SK-N-SH (cell line): ENCODE results near the gene KRTAP5-2. TPM values are rescaled to one million over a fixed set of nuclear protein-coding genes. Genes with fewer than 3 reads are reported as not detected.
"Not testable (repeated sequence)": the region's sequence is repeated elsewhere in the genome, so short reads cannot be mapped to it uniquely, and the experiment has no call there.

Experiments used
- CTCF ChIA-PET: fragments of 300-600, 350-600 bp; formaldehyde crosslinking; extraction: SDS; loops from one replicate; lab custom pipeline; 2021; lab: Yijun Ruan, JAX
- POLR2A ChIA-PET: fragments of 350-600 bp; sonication (Branson Sonifier 250); formaldehyde crosslinking; extraction: SDS; loops from one replicate; lab custom pipeline; 2020; ENCODE audit warnings: antibody characterized with exemption, inconsistent platforms; lab: Yijun Ruan, JAX
- DNase-seq: peaks from one replicate; pipeline ENCODE4 v3.0.0; 2012
- H2AFZ ChIP-seq: fragments of 200-600 bp; sonication (generic); 2 replicates; pipeline ENCODE4 v1.8.1; 2016; ENCODE audit warnings: antibody characterized with exemption, mild to moderate bottlenecking, low read depth
- H3F3A ChIP-seq: fragments of 200-600 bp; sonication (generic); replicated peaks from 2 replicates; pipeline ENCODE3; 2016; ENCODE audit warnings: antibody characterized with exemption, mild to moderate bottlenecking; ENCODE audit not compliant: insufficient read depth
- H3K27ac ChIP-seq, 2 experiments: fragments of 200-500 bp in 1 of 2; fragments of 200-600 bp in 1 of 2; sonication (Bioruptor generic) in 1 of 2; sonication (generic), shearing (Covaris generic) in 1 of 2; 2 replicates each; pipeline versions ENCODE4 v1.5.1 to v1.6.1; 2014 to 2016; ENCODE audit warnings: low read depth in 2 of 2, inconsistent platforms in 1 of 2, low read length in 1 of 2, mild to moderate bottlenecking in 1 of 2, mixed read lengths in 1 of 2
- H3K27me3 ChIP-seq: fragments of 200-600 bp; sonication (generic), shearing (Covaris generic); 2 replicates; pipeline ENCODE4 v1.6.1; 2016; ENCODE audit warnings: mixed run types; ENCODE audit not compliant: insufficient read depth
- H3K36me3 ChIP-seq, 2 experiments: fragments of 200-500 bp in 1 of 2; fragments of 200-600 bp in 1 of 2; sonication (Bioruptor generic) in 1 of 2; sonication (generic) in 1 of 2; replicated peaks in 1 of 2; 2 replicates each; pipeline versions ENCODE3 to v1.5.1; 2014 to 2016; ENCODE audit warnings: low read length in 1 of 2, mild to moderate bottlenecking in 1 of 2; ENCODE audit not compliant: insufficient read depth in 2 of 2, control insufficient read depth in 1 of 2
- H3K4me1 ChIP-seq, 2 experiments: fragments of 200-500 bp in 1 of 2; fragments of 200-600 bp in 1 of 2; sonication (Bioruptor generic) in 1 of 2; sonication (generic), shearing (Covaris generic) in 1 of 2; 2 replicates each; pipeline versions ENCODE4 v1.5.1 to v1.6.1; 2014 to 2016; ENCODE audit warnings: low read depth in 1 of 2, low read length in 1 of 2, mixed run types in 1 of 2; ENCODE audit not compliant: insufficient read depth in 2 of 2, control insufficient read depth in 1 of 2
- H3K4me2 ChIP-seq: fragments of 200-600 bp; sonication (generic), shearing (Covaris generic); 2 replicates; pipeline ENCODE4 v1.6.1; 2017; ENCODE audit warnings: mixed run types
- H3K4me3 ChIP-seq, 2 experiments: fragments of 200-500 bp in 1 of 2; fragments of 200-600 bp in 1 of 2; sonication (Bioruptor generic) in 1 of 2; sonication (generic), shearing (Covaris generic) in 1 of 2; 2 replicates each; pipeline versions ENCODE4 v1.5.1 to v1.8.1; 2014 to 2016; ENCODE audit warnings: low read depth in 2 of 2, inconsistent platforms in 1 of 2, low read length in 1 of 2, mild to moderate bottlenecking in 1 of 2, mixed read lengths in 1 of 2, moderate library complexity in 1 of 2
- H3K79me2 ChIP-seq: fragments of 200-600 bp; sonication (generic); 2 replicates; pipeline ENCODE4 v1.8.1; 2017; ENCODE audit warnings: mild to moderate bottlenecking; ENCODE audit not compliant: insufficient read depth
- H3K9ac ChIP-seq: fragments of 200-600 bp; sonication (generic); 2 replicates; pipeline ENCODE4 v1.6.1; 2017; ENCODE audit warnings: mixed run types
- H3K9me2 ChIP-seq: fragments of 200-600 bp; sonication (generic); 2 replicates; pipeline ENCODE4 v1.6.1; 2017; ENCODE audit warnings: mixed run types
- H3K9me3 ChIP-seq: fragments of 200-600 bp; sonication (generic); 2 replicates; pipeline ENCODE4 v1.6.1; 2017; ENCODE audit warnings: mixed run types, mild to moderate bottlenecking, moderate library complexity
- H4K20me1 ChIP-seq: fragments of 200-600 bp; sonication (generic); 2 replicates; pipeline ENCODE4 v1.6.1; 2017; ENCODE audit warnings: mild to moderate bottlenecking, mixed run types; ENCODE audit not compliant: insufficient read depth
- CTCF ChIP-seq: fragments of 200-600 bp; sonication (generic); IDR thresholded peaks from 2 replicates; pipeline ENCODE4 v1.6.1; 2017; ENCODE audit warnings: antibody characterized with exemption, mild to moderate bottlenecking, moderate library complexity
- FOXJ3 ChIP-seq: sonication (generic); formaldehyde crosslinking; IDR thresholded peaks from 2 replicates; pipeline ENCODE4 v1.5.1; 2020; ENCODE audit warnings: mild to moderate bottlenecking, missing genetic modification reagents
- MXI1 ChIP-seq: IDR thresholded peaks from 2 replicates; pipeline ENCODE4 v1.6.1; 2012; ENCODE audit warnings: mild to moderate bottlenecking, low read depth, low read length, improper control_type of control experiment
- RAD21 ChIP-seq: IDR thresholded peaks from 2 replicates; pipeline ENCODE4 v1.6.1; 2012; ENCODE audit warnings: mild to moderate bottlenecking, low read length
- RFX5 ChIP-seq: IDR thresholded peaks from 2 replicates; pipeline ENCODE4 v1.6.1; 2012; ENCODE audit warnings: mild to moderate bottlenecking, improper control_type of control experiment, low read length
- SMC3 ChIP-seq: IDR thresholded peaks from 2 replicates; pipeline ENCODE4 v1.6.1; 2012; ENCODE audit warnings: low read depth, low read length, improper control_type of control experiment
- WGBS: methylation state at CpG from one replicate; pipeline ENCODE4 v1.1.6; 2017; ENCODE audit warnings: low lambda C conversion rate; 5-methylcytosine and 5-hydroxymethylcytosine counted together
- polyA plus RNA-seq, 3 experiments: library from polyadenylated mRNA; depleted of rRNA; stranded (reverse); fragments of >200 nt; gene quantifications; 2 replicates each; pipeline ENCODE4 v1.2.3, GENCODE V29; 2012

The KRTAP5-2 gene
- polyA plus RNA-seq, 1 of the 3 experiments (the other 2 are of a cell fraction) = not detected

- WGBS = 84% methylated on average over 16 of the region's 16 CpGs
- H3K27me3 ChIP-seq, POLR2A ChIA-PET: not testable (repeated sequence)
Measured at GRCh38 chr11:1575756-1576155, 22.3 kb downstream of the KRTAP5-2 start.

GRCh38 chr11:1574933-1575242 is 23.2 kb downstream of the KRTAP5-2 start:
- peaks cover 9% of the 10 kb centered on the region; the same call in 1 of the 2 replicates for H4K20me1 ChIP-seq
- no peak for DNase-seq
- H3K9me3 ChIP-seq = peaks cover 3% of the 10 kb centered on the region; the same call in 1 of the 2 replicates
- H3K27ac ChIP-seq = no peak overlapping the region
- no peaks in the 10 kb centered on the region for H3K79me2 ChIP-seq
- peaks cover 4% of the 10 kb centered on the region; the same call in 1 of the 2 replicates for H3K27me3 ChIP-seq
- H3K9me2 ChIP-seq = no peaks in the 10 kb centered on the region
- no peaks in the 10 kb centered on the region for H3F3A ChIP-seq
- CTCF ChIA-PET = interaction anchor here (0.6 to 18.1 kb wide), 49 partner anchors 10 to 604 kb away, joined by 3 to 398 read pairs (median 4); partner anchors contain the start of genes KRTAP5-1 and KRTAP5-5
- WGBS = 32% methylated on average over 7 of the region's 7 CpGs
- H2AFZ ChIP-seq = no peak overlapping the region
- no peak overlapping the region for H3K4me2 ChIP-seq
- H3K4me3 ChIP-seq = peak overlapping the region in 1 of 2 experiments; percentile 57; a peak in 2 of 4 replicates
- POLR2A ChIA-PET = interaction anchor here (1.0 to 1.1 kb wide), 4 partner anchors 21 to 52 kb away, joined by 3 to 4 read pairs (median 4); no protein-coding TSS in a partner anchor
- peaks cover 0 to 15% of the 10 kb centered on the region in 2 experiments; a peak in 1 of 4 replicates for H3K4me1 ChIP-seq
- H3K36me3 ChIP-seq = no peaks in the 10 kb centered on the region
- no peak for TF ChIP-seq RFX5
- TF ChIP-seq, all 33 proteins: peak for 0
- no peak overlapping the region for H3K9ac ChIP-seq

More at GRCh38 chr11:1575756-1576155, 22.3 kb downstream of the KRTAP5-2 start:
- H3K9me3 ChIP-seq, H3F3A ChIP-seq, H4K20me1 ChIP-seq, H2AFZ ChIP-seq, H3K4me3 ChIP-seq, DNase-seq, H3K36me3 ChIP-seq, H3K9ac ChIP-seq, H3K27ac ChIP-seq, H3K4me1 ChIP-seq, H3K4me2 ChIP-seq, H3K79me2 ChIP-seq, H3K9me2 ChIP-seq: not testable (repeated sequence)
- CTCF ChIA-PET = interaction anchor here (1.6 to 18.1 kb wide), 6 partner anchors 11 to 63 kb away, joined by 6 to 398 read pairs (median 25); partner anchors contain the start of gene KRTAP5-5

DNA sequence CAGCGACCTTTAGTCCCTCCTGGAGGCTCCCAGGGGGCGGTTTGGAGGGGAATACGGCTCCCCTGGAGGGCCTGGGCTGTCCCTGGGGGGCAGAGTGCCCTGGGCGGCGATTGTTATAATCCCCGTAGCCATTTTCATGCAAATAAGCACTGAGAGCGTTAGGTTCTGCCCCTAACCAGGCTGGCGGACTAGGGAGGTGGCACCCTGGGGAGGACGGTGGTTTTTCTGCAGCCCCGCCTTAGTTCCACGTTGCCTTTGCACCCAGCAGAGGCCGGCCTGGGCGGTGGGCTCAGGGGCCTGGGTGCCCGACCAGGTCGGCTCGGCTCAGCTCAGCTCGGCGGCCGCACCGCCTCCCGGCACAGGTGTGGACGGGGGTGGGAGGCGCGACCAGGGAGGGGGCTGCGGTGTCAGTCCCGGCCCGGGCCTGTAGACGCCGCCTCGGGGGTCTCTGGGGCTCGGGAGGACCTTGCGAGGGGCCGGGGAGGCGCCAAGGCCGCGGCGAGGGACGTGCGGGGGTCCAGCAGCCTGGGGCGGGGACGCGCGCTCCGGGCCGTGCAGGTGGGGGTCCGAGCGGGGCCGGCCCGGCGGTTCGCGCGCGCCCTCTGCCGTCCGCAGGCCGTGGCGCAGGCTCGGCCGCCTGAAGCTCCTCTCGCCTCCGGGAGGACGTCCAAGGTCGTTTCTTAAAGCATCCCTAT is 23.7 kb downstream of the KRTAP5-2 start:
- Histone ChIP-seq H3K9me3 (peaks cover 3% of the 10 kb centered on the region; the same call in 1 of the 2 replicates), H3K9me2 (no peaks in the 10 kb centered on the region), H3K27ac (no peak overlapping the region; a peak in 1 of 4 replicates), H3K36me3 (no peaks in the 10 kb centered on the region), H3K27me3 (peaks cover 4% of the 10 kb centered on the region; the same call in 1 of the 2 replicates), H3K79me2 (no peaks in the 10 kb centered on the region), H4K20me1 (peaks cover 10% of the 10 kb centered on the region; the same call in 1 of the 2 replicates), H3K4me3 (peak overlapping the region; percentile 51 to 57), H3K9ac (no peak overlapping the region), H3K4me2 (peak overlapping the region; percentile 82), H3K4me1 (peaks cover 0 to 20% of the 10 kb centered on the region in 2 experiments; a peak in 1 of 4 replicates), H2AFZ (no peak overlapping the region), H3F3A (no peaks in the 10 kb centered on the region)
- peak; percentile 89 for DNase-seq
- CTCF ChIA-PET = interaction anchor here (0.6 to 18.1 kb wide), 54 partner anchors 8 to 605 kb away, joined by 3 to 398 read pairs (median 4); partner anchors contain the start of genes KRTAP5-1, KRTAP5-3 and KRTAP5-5
- 1% methylated on average over 10 of the region's 64 CpGs for WGBS
- POLR2A ChIA-PET = interaction anchor here (1.0 to 1.6 kb wide), 5 partner anchors 10 to 51 kb away, joined by 3 to 6 read pairs (median 4); no protein-coding TSS in a partner anchor
- TF ChIP-seq RAD21 = peak; percentile 70
- TF ChIP-seq MXI1 = 0 out of 2 replicates have a peak, but pooled peaks have one; percentile 19
- peak; percentile 67 for TF ChIP-seq CTCF
- TF ChIP-seq SMC3 = peak; percentile 83
- no peak for TF ChIP-seq FOXJ3 (CRISPR knock-in tag)
